Hematopoietic multipotent progenitor cell treated with erythropoietin and hydrocortisone succinate and interleukin-3 and kit ligand, for 6 days (in vitro differentiated cells): Measurements from ENCODE around the gene WDR4.
"Not testable (repeated sequence)": the region's sequence is repeated elsewhere in the genome, so short reads cannot be mapped to it uniquely, and the experiment has no call there.

Experiments
- DNase-seq: peaks from one replicate; pipeline ENCODE4 v3.0.0-alpha.2; 2015

WDR4 gene

GRCh38 chr21:42851812-42852665, 27.3 kb downstream of the WDR4 start:
- no peak for DNase-seq

- peak; percentile 76 for DNase-seq
Measured at GRCh38 chr21:42850866-42851391, 28.4 kb downstream of the WDR4 start.

- DNase-seq: no peak
Measured at GRCh38 chr21:42850463-42850862, 28.9 kb downstream of the WDR4 start.

- no peak for DNase-seq
Measured at GRCh38 chr21:42849759-42850412, 29.5 kb downstream of the WDR4 start.

- DNase-seq: no peak
Measured at GRCh38 chr21:42848932-42849758, 30.2 kb downstream of the WDR4 start.

GRCh38 chr21:42848144-42848931, 31.0 kb downstream of the WDR4 start:
- DNase-seq: not testable (repeated sequence)

- DNase-seq: no peak
Measured at GRCh38 chr21:42847726-42848125, 31.6 kb downstream of the WDR4 start.

- DNase-seq: no peak
Measured at GRCh38 chr21:42847051-42847707, 32.2 kb downstream of the WDR4 start.

- no peak for DNase-seq
Measured at GRCh38 chr21:42846221-42846620, 33.1 kb downstream of the WDR4 start.

GRCh38 chr21:42845296-42845965, 33.9 kb downstream of the WDR4 start:
- no peak for DNase-seq

- DNase-seq: no peak
Measured at GRCh38 chr21:42844411-42845113, 34.8 kb downstream of the WDR4 start.

GRCh38 chr21:42843056-42843455, 36.3 kb downstream of the WDR4 start:
- no peak for DNase-seq

- DNase-seq: not testable (repeated sequence)
Measured at GRCh38 chr21:42841916-42842655, 37.3 kb downstream of the WDR4 start.

GRCh38 chr21:42841156-42841915, 38.0 kb downstream of the WDR4 start:
- no peak for DNase-seq

GRCh38 chr21:42840411-42841155, 38.8 kb downstream of the WDR4 start:
- DNase-seq: no peak

- DNase-seq: no peak
Measured at GRCh38 chr21:42839271-42840231, 39.8 kb downstream of the WDR4 start.

- not testable (repeated sequence) for DNase-seq
Measured at GRCh38 chr21:42838212-42838690, 41.1 kb downstream of the WDR4 start.
